ENCODE data around the gene FAM3B.

GRCh38 chr21:41342035-41342434 is 25.4 kb downstream of the FAM3B start:
- TF ChIP-seq SPI1 (IDR thresholded peaks at IDR 0.05; ENCODE audit: low read depth, low read length) = no peak
- no peak for TF ChIP-seq POLR2A (IDR thresholded peaks at IDR 0.05; ENCODE audit: low read depth, low read length)
- no peak for TF ChIP-seq PAX5 (IDR thresholded peaks at IDR 0.05; ENCODE audit: insufficient read depth, low read length, severe bottlenecking)
- TF ChIP-seq POLR2AphosphoS5 (IDR thresholded peaks at IDR 0.05; ENCODE audit: low read depth, low read length) = no peak
- no peak for TF ChIP-seq POU2F2 (IDR thresholded peaks at IDR 0.05; ENCODE audit: low read depth, low read length)

Measured in GM12891 (cell line).